ENCODE data around the gene ZNF57.

DNA sequence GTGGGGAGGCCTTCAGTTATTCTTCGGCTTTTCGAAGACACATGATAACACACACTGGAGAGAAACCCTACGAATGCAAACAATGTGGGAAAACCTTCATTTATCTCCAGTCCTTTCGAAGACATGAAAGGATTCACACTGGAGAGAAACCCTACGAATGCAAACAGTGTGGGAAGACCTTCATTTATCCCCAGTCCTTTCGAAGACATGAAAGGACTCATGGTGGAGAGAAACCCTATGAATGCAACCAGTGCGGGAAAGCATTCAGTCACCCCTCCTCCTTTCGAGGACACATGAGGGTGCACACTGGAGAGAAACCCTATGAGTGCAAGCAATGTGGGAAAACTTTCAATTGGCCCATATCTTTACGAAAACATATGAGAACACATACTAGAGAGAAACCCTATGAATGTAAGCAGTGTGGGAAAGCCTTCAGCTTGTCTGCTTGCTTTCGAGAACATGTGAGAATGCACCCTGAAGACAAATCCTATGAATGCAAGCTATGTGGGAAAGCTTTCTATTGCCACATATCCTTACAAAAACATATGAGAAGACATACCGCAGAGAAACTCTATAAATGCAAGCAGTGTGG, 47.6 kb upstream of the ZNF57 start:
- TF ChIP-seq GATA2 (IDR thresholded peaks at IDR 0.05; ENCODE audit: low read depth, low read length), result no peak
- TF ChIP-seq GATA3 (IDR thresholded peaks at IDR 0.05; ENCODE audit: low read depth, low read length), result no peak
